Activated CD4-positive, alpha-beta T cell treated with anti-CD3 and anti-CD28 coated beads for 24 hours (primary cell): ENCODE results near the gene CENPB.
"Not testable (repeated sequence)": the region's sequence is repeated elsewhere in the genome, so short reads cannot be mapped to it uniquely, and the experiment has no call there.

Source experiments
- DNase-seq, 2 donors: peaks; one replicate each; pipeline ENCODE4 v3.0.0-alpha.2; 2020; ENCODE audit warnings: low read depth in 2 of 2

CENPB gene, protein sequence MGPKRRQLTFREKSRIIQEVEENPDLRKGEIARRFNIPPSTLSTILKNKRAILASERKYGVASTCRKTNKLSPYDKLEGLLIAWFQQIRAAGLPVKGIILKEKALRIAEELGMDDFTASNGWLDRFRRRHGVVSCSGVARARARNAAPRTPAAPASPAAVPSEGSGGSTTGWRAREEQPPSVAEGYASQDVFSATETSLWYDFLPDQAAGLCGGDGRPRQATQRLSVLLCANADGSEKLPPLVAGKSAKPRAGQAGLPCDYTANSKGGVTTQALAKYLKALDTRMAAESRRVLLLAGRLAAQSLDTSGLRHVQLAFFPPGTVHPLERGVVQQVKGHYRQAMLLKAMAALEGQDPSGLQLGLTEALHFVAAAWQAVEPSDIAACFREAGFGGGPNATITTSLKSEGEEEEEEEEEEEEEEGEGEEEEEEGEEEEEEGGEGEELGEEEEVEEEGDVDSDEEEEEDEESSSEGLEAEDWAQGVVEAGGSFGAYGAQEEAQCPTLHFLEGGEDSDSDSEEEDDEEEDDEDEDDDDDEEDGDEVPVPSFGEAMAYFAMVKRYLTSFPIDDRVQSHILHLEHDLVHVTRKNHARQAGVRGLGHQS

DNA sequence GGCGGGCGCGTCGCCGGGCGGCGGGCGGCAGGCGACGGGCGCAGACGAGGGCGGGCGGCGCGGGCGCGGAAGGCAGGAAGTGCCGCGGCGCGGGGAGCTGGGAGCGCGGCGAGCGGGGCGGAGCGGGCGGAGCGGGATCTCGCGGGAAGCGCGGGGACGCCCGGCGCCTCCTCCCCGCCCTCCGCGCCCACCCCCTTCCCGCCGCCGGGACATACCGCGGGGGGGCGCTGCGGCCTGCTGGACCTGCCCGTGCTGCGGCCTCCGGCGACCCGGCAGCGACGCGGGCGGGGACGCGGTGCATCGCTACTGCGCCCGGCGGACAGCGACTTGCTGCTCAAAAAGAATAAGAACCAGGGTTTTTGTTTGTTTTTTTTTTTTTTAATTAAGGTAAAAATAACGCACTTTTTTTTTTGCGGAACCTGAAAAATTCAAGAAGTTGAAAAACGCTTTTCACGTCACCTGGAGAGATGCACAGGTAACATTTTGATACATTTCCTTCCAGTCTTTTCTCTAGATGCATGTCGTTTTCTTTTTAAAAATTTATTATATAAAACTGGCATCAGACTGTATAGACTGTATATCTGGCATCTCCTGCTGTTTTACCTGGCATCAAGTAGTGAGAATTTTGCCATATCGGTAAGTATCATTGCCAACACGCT is at the start of gene CENPB:
Gene CENPB, minus strand, starts transcription at position 76 of the 659 bp plus-strand sequence. CDS start 257 bp downstream, outside the sequence.
- peak; percentile 87 to 89 for DNase-seq

DNA sequence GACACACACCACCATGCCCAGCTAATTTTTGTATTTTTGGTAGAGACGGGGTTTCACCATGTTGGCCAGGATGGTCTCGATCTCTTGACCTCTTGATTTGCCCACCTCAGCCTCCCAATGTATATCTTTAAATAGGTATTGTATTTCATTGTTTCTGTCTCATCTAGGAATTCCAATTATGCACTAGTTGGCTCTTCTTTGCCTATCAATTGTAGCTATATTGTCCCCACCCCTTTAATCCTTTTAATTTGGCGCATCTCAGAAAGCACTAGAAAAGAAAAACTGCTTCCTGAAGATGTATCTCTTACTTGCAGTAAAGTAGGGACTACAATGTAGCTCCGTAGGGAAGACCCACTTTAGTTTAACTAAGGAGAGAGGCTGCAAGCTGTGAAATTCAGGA is 49.6 kb upstream of the CENPB start:
- no peak for DNase-seq

DNA sequence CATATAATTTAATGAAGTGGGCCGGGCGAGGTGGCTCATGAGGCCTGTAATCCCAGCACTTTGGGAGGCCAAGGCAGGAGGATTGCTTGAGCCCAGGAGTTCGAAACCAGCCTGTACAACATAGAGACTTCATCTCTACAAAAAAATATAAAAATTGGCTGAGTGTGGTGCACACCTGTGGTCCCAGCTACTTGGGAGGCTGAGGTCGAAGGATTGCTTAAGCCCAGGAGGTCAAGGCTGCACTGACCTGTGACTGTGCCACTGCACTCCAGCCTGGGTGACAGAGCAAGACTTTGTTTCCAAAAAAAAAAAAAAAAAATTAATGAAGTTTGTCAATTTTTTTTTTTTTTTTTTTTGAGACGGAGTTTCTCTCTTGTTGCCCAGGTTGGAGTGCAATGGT is 43.4 kb upstream of the CENPB start:
- not testable (repeated sequence) for DNase-seq

DNA sequence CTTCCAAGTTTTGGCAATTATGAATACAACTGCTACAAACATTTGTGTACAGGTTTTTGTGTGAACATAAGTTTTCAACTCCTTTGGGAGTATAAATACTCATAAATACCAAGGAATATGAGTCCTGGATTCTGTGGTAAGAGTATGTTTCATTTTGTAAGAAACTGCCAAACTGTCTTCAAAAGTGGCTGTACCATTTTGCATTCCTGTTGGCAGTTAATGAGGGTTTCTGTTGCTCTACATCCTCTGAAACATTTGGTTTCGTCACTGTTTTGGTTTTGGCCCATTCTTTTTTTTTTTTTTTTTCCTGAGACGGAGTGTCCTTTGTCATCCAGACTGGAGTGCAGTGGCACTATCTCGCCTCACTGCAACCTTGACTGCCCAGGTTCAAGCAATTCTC is 42.3 kb upstream of the CENPB start:
- DNase-seq, result no peak

DNA sequence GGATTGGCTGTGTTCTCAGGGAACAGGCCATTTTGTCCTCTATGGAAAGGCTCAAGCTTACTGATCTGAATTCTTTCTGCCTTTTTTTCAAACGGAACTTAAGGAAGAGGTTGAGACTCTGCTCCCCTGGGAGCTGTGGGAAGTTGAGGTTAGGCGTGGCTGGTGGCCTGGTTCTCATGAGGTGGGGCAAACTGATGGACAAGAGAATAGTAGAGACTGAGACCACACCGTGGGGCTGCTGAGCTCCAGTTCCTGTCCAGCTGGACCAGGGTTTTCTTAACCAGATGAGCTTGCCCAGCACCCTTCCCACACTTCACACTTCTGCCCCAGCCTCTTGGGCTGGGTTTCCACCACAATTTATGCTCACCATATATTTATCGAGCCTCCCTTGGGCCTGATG is 39.9 kb upstream of the CENPB start:
- no peak for DNase-seq

DNA sequence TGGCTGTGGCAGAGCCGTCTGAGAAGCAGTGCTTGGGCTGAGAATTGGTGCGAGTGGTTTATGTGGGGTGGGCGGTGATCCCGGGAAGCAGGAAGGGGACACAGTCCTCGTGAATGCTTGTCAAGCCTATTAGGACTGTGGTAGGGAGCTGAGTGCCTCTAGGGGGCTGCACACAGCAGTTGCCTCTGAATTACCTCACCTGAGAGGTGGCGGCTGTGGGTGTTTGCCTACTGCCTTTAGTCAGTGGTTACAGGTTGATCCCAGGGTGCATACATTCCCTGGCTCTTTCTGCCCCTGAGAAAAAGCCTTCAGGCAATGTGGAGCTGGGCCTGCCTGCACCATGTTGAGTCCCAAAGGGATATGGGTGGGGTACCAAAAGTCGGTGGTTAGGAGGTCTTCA is 39.0 kb upstream of the CENPB start:
- no peak for DNase-seq

DNA sequence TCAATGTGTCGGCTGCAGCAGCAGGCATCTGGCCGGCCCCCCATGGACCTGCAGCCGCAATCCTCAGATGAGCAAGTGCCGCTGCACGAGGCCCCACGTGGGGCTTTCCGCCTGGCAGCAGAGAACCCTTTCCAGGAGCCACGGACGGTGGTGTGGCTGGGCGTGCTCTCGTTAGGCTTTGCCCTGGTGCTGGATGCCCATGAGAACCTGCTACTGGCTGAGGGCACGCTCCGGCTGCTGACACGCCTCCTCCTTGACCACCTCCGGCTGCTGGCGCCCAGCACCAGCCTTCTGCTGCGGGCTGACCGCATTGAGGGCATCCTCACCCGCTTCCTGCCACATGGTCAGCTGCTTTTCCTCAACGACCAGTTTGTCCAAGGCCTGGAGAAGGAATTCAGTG is 37.3 kb upstream of the CENPB start:
- DNase-seq, result no peak

DNA sequence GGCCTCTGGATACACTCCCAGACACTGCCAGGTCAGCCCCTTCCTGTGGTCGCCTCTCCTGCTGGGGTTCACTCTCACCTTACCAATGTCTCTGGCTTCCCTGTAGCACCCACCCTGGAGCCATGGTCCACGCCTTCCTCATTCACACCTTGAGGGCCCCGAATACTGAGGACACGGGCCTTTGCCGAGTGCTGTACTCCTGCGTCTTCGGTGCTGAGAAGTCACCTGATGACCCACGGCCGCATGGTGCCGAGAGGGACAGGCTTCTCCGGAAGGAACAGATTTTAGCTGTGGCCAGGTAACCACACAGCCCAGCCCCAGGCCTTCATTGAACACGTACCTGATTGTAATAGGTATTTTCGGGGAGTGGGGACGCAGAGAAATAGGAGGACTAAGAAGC is 35.5 kb upstream of the CENPB start:
- no peak for DNase-seq

DNA sequence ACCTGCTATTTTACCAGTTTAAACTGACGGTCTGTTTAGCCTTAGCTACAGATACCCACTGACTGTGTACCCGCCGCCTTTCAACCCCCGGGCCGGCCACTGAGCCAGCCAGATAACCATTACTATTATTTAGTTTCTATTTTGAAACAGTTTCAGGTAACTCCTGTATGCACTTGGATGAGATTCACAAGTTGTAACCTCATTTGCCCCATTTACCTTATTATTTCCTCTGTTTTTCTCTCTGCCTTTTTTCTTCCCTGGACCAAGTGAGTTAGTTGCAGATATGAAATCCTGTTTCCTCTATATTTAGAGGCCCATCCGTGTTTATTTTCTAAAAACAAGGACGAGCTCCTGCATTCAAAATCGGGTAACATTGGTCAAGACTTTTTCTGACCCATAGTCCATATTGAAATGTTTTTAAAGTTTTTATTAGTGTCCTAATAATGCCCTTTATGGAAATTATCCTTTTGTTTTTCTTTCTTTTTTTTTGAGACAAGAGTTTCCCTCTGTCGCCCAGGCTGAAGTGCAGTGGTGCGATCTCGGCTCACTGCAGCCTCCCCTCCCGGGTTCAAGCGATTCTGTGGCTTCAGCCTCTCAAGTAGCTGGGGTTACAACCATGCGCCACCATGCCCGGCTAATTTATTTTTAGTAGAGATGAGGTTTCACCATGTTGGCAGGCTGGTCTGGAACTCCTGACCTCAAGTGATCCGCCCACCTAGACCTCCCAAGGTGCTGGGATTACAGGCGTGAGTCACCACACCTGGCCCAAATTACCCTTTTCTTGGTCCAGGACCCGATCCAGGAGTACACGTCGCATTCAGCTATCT is 34.6 kb upstream of the CENPB start:
- no peak for DNase-seq

DNA sequence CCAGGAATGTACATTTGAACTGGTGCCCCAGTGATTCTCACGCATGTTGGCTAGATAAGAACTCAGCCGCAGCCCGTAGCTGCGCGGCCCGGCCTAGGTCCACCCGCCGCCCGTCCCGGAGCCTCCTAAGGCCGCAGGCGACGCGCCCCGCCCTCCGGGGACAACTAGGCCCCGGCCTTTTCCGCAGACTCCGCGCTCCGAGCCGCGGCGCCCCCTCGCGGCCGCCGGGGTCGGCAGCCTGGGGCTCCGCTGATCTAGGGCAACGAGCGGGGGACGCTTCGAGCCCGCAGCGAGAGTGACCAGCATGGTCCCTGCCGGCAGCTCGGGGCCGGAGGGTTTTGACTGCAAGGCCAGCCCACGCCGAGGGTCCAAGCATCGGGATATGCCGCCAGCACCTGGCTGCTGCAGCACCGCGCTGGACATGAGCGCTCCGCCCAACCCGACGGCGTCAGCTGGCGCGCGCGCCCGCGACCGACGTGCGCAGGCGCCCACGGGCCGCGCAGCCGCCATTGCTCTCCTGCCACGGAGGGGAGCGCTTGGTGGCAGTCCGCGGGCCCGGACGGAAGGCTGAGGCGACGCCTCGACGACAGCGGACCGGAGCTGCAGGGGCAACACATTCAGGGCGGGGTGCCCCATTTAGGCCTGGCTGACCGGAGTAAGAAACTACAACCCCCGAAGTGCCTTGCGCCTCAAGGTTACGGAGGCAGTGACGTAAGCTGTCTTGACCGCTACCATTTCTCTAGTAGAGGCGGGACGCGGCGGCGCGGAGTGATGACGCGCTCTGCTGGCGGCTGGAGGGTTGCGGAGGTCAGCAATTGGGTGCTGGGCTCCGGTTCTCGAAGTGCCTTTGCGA is 33.7 kb upstream of the CENPB start, which contains the start of gene AP5S1:
Gene AP5S1, plus strand, starts transcription at position 500 of the 853 bp plus-strand sequence. CDS start 1,571 bp downstream, outside the sequence.
- DNase-seq, result peak; percentile 75 to 87

DNA sequence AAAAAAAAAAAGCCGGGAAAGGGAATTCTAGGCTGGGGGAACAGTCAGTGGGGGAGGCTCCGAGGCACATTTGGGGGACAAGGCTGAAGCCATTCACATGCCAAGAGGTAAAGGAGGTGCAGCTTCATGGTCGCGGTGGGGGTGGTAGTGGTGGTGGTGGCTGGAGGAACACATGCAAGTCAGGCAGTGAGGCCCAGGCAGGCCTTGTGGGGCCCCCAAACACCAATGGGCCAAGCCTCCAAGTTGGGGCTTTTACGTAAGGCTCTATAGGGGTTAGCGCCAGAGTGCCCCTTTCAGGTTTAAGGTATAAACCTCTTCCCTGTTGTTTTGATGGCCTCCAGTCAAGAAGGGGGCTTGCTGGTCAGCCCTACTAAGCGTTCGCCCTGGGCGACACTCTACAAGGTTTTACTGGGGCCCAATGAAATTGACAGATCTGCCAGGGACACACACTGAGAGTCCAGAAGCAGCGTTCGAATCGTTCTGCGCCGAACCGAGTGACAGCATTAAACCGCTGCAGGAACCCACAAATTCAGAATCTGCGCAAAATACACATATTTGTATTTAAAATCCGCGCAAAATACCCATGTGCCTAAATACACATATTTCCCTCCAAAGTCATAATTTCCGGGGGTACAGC is 33.0 kb upstream of the CENPB start:
- no peak for DNase-seq

DNA sequence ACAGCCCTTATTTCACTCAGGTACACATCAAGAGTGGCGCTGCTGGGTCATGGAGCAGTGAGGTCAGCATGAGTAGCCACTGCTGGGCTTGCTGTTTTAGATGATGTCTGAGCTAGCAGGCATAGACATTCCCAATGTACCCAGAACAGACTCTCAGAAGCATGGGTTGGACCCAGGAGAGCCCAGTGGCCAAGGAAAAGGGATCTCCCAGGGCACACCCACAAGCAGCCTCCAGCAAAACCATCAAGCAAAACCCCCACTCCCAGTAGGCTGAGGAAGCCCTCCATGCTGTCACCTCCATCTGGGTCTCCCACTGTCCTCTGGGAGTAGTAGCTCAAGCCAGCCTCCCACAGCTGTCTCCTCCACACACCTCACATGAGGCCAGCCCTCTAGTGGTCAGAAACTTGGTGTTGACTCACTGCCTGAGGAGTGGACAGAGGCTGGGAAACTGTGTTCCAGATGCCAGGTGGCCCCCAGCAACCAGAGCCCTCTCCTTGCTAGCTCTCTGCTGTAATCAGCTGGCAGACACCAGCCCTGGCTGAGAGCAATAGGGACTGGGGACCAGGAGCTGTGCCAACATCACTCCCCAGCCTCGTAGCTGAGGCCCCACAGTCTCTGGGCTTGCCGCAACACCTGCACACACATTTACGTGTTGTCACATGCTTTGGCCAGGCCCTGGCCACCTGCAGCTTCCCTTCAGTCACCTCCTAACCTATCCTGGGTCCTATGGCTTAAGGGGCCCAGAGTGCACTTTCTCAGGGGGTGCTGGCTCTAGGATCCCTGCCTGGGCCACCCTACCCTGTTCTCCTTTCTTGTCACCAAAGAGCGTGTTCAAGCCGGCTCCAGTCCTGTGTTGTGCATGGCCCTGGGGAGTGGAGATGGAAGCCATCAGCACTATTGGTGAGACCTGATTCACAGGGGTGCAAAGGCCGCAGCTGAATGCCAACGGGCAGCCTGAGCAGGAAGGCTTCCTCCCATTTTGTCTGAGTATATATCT is 31.9 kb upstream of the CENPB start:
- DNase-seq, result no peak

DNA sequence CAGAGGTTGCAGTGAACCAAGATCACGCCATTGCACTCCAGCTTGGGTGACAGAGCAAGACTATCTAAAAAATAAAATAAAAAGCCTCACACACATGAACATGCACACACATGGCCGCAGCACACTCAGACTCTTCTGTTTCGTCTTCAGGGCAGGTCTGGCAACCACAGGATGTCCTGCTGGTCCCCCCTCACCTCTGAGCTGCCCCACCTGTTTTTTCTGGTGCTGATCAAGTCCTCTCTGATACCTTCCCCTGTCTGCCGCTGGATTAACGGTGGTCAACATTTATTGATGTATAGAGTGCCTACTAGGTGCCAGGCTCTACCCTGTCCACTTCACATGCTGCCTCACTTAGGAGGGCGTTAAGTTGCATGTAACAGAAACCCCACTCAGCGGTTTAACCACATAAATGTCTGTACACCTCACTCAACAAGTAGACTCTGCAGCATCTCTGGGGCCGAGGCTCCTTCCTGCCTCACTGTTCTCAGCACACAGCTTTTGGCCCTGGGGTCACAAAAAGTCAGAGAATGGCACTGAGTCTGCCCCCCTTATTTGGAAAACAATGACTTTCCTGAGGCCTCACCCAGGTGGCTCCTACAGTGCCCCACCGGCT is 29.3 kb upstream of the CENPB start:
- DNase-seq, result no peak

DNA sequence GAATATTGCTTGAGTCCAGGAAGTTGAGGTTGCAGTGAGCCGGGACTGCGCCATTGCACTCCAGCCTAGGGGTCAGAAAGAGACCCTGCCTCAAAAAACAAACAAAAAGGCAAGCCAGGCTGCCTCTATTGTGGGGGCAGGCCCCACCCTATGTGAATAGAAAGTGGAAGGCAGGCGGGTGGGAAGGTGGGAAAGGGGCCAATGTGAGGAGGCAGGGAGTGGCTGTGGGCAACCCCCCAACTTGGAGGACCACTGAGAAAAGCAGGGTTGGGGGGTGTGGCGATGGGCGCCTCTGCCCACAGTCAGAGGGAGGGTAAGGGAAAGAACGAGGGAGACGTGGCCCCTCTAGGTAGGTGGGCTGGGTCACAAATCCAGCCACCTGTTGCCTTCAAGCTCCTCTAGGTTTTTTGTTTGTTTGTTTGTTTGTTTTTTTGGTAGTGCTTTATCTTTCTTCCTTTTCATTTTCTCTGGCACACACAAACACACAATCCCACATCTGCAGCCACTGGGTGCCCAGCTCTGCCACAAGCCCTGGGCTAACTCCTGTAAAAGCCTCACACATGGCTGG is 28.5 kb upstream of the CENPB start:
- DNase-seq, result no peak

DNA sequence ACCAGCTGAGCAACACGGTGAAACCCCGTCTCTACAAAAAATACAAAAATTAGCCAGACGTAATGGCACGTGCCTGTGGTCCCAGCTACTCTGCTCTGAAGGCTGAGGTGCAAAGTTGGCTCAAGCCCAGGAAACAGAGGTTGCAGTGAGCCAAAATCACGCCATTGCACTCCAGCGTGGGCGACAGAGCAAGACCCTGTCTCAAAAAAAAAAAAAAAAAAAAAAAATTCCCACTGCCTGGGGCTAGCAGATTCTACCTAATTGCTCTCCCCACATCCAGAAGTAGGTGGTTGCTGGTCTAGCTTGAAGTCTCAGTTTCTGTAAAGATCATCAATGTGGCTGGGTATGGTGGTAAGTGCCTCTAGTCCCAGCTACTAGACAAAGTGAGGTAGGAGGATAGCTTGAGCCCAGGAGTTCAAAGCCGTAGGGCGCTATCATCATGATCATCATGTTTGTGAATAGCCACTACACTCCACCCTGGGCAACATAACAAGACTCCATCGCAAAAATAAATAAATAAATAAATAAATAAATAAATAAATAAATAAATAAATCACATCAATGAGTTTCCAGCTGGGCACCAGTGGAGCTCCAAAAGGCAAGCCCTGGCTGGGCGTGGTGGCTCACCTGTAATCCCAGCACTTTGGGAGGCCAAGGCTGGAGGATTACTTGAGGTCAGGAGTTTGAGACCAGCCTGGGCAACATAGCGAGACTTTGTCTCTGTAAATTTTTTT is 27.5 kb upstream of the CENPB start:
- no peak for DNase-seq

DNA sequence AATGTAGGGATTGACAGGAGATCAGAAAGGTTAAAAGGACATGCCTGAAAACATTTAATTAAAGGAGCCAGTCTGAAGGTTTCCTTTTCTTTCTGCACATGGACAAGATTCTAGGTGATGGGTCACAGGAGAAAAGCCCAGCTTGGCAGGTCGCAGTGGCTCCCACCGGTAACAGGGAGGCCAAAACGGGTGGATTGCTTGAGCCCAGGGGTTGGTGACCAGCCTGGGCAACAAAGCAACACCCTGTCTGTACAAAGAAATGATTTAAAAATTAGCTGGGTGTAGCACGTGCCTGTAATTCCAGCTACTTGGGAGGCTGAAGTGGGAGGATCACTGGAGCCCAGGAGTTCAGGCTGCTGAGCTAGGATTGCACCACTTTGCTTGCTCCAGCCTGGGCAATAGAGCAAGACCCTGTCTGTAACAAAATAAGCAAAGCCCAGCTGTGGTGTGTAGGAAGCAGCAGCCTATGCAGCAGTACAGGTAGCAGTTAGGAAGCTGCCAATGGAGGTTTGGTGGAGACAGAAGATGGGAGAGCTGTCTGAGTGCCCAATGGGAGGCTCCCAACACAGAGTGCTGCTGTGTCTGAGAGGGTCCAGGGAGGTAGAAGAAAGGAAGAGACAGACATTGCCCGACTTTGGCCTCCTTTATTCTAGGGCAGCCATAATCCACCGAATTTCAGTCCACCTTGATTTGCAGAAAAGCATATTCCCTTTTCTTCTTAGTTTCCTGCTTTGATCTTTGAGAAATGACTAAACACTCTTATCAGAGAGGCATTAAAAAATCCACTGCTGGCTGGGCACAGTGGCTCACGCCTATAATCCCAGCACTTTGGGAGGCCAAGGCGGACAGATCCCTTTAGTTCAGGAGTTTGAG is 26.7 kb upstream of the CENPB start:
- DNase-seq, result no peak

DNA sequence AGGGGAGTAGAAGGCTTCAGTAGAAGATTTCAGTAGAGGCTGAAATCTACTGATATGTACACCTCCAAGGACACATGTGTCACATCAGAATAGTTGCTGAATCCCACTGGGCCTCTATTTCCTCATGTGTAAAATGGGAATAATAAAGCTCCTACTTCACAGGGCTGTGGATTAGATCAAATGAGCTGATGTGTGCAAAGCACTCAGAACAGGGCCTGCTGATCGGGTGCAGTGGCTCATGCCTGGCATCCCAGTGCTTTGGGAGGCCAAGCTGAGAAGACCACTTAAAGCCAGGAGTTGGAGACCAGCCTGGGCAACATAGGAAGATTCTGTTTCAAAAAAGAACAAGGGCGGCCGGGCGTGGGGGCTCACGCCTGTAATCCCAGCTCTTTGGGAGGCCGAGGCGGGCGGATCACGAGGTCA is 25.7 kb upstream of the CENPB start:
- DNase-seq, result no peak
